ENCODE results near the gene CEACAM20. TPM values are rescaled to one million over a fixed set of nuclear protein-coding genes. Genes with fewer than 3 reads are reported as not detected.

The CEACAM20 gene
- total RNA-seq: not detected in 2 replicates

DNA sequence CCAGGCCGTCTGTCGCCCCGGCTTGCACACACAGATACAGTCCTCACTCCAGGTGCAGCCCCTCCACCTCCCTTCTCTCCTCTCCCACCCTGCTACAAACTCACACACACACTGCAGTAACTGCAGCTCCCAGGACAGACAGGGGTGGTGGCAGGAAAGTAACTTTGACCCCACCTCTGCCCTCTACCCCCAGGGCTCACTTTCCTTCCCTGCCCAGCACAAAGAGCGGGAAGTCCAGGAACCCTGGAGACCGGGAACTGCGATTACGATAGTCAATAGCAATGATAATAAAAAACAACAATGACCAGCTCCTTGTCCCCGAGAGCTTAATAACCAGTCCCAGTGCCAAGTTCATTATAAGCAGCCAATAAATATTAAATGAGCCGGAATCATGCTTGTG is at the start of gene CEACAM20:
CEACAM20 (minus strand) TSS at position 140 of the 400 bp plus-strand sequence. CDS start 166 bp downstream, outside the sequence.

DNA sequence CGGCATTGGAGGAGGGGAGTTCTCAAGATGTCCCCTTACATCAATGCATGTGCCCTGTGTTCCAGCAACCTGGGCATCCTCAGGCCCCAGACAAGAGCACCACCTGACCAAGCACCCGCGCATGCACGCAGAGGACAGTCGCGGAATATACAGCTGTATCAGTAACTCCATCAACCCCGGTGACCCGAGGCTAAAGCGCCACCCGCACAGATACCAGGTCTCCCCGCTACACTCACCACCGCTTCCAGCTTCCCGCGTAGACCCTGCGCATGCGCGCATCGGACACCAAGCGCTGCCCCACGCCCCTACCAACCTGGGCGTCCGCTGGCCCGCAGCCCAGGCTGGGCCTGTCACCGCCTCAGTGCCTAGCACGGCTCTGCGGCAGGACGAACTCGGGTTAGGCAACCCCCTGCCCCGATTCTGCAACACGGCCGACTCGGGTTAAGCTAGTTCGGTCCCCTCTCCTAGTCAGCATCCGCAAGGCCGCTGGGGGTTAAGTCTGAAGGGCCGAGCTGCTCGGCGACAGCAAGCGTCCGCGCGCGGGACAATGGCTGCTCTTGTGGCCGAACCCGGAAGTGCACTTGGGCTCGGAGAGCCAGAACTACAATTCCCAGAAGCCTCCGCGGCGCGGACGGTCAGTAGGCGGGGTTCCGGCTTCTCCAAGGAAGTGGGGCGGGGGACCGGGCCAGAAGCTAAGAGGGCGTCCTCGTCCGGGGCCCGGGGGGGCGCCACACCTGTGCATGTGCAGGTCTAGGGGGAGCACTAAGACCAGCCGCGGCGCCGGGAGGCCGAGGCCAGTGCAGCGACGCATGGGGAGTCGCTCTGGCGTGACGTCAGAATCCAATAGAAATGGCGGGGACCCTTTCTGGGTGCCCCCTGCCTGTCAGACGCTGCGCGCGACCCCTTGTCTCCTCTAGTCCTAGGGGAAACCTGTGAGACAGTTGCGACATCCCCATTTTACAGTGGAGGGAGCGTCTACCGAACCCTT is 29.2 kb downstream of the CEACAM20 start, which contains the start of gene ZNF180:
ZNF180 (minus strand) TSS at position 561 of the 988 bp plus-strand sequence. CDS start 3,188 bp downstream, outside the sequence.

Small RNAs within 50 kb of the gene (small RNA-seq; reads per million reads assigned to genes)
- gene AC243964.1: not detected

Other genes with a start within 250 kb of the CEACAM20 start
- 5.5 and 8.2 TPM in 2 replicates for gene ZNF235, start 224.7 kb downstream of the CEACAM20 start, total RNA-seq
- gene ZNF112, start 173.0 kb downstream of the CEACAM20 start, total RNA-seq: 4.3 and 7.9 TPM in 2 replicates
- 1.3 and 2.0 TPM in 2 replicates for gene ZNF285, start 128.1 kb downstream of the CEACAM20 start, total RNA-seq
- gene ZNF229, start 81.2 kb downstream of the CEACAM20 start, total RNA-seq: 14.7 and 18.8 TPM in 2 replicates
- 10.2 and 14.3 TPM in 2 replicates for gene ZNF180, start 29.2 kb downstream of the CEACAM20 start, total RNA-seq
- gene IGSF23, start 83.9 kb upstream of the CEACAM20 start, total RNA-seq: not detected in 2 replicates
- gene PVR, start 114.2 kb upstream of the CEACAM20 start, total RNA-seq: 61.2 and 139 TPM in 2 replicates
- gene CEACAM19, start 141.8 kb upstream of the CEACAM20 start, total RNA-seq: 3.4 and 3.5 TPM in 2 replicates
- gene CEACAM16, start 169.5 kb upstream of the CEACAM20 start, total RNA-seq: not detected in 2 replicates
- 3.1 TPM in 2 replicates for gene BCL3, start 219.0 kb upstream of the CEACAM20 start, total RNA-seq
- gene CBLC, start 248.2 kb upstream of the CEACAM20 start, total RNA-seq: 5.5 and 6.3 TPM in 2 replicates